GM18868 (cell line): ENCODE measurements around the gene TGFB3.
"Not testable (repeated sequence)": the region's sequence is repeated elsewhere in the genome, so short reads cannot be mapped to it uniquely, and the experiment has no call there.

ENCODE experiments used
- ATAC-seq: cut with Tn5 transposase; IDR thresholded peaks from one replicate; pipeline ENCODE4 v1.9.1; 2021; ENCODE audit warnings: mild to moderate bottlenecking, moderate library complexity; ENCODE audit not compliant: unreplicated experiment

The TGFB3 gene

DNA sequence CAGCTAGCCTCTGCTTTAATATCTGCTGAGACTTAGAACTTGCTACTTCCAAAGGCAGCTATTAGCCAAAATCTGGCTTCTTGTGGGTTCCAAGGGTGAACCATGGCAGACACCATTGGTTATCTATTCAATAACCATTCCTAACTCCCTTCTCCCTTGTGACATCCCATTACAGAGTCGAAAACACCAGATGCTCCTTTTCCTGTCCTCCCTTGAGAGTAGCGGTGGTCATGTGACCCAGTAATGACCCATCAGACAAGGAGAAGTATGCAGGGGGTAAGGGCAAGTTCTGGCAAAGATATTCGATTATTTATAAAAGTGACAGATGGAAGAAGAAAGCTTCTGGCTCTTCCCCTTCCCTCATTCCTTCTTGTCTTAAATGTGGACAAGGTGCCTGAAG, 20.1 kb downstream of the TGFB3 start:
- no peak for ATAC-seq

- ATAC-seq: peak; percentile 88
Measured at GRCh38 chr14:75960231-75960630, 21.6 kb downstream of the TGFB3 start.

GRCh38 chr14:75959031-75959430, 22.8 kb downstream of the TGFB3 start:
- ATAC-seq: no peak

- no peak for ATAC-seq
Measured at GRCh38 chr14:75952489-75952888, 29.3 kb downstream of the TGFB3 start.

- no peak for ATAC-seq
Measured at GRCh38 chr14:75946785-75947184, 35.0 kb downstream of the TGFB3 start.

DNA sequence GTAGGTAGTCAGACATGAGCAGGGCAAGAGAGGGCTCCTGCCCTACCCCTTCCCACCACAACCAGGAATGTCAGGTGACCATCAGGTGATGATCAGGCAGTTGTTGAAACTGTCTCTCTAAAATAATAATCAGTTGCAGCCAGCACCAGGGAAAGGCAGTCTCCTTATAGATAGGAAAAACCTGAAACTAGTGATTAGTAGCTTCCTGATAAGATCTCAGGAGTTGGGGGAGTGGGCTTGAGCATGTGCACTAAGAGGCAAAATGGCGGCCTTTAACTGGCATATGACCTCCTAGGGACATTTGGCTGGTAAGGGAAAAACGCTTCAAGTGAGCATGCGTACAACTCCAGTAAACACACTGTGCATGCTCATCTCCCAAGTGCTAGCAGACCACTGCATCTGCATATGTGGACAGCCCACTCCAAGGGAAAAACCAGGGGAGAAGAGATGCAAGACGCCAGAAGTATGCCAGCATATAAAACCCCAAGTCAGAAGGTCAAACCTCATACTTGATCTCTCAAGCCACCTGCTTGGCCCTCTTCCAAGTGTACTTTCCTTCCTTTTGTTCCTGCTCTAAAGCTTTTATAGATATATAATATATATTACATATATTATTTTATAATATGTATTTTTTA, 37.1 kb downstream of the TGFB3 start:
- no peak for ATAC-seq

GRCh38 chr14:75941030-75941429, 40.8 kb downstream of the TGFB3 start:
- ATAC-seq: no peak

- ATAC-seq: no peak
Measured at GRCh38 chr14:75939200-75939599, 42.6 kb downstream of the TGFB3 start.

DNA sequence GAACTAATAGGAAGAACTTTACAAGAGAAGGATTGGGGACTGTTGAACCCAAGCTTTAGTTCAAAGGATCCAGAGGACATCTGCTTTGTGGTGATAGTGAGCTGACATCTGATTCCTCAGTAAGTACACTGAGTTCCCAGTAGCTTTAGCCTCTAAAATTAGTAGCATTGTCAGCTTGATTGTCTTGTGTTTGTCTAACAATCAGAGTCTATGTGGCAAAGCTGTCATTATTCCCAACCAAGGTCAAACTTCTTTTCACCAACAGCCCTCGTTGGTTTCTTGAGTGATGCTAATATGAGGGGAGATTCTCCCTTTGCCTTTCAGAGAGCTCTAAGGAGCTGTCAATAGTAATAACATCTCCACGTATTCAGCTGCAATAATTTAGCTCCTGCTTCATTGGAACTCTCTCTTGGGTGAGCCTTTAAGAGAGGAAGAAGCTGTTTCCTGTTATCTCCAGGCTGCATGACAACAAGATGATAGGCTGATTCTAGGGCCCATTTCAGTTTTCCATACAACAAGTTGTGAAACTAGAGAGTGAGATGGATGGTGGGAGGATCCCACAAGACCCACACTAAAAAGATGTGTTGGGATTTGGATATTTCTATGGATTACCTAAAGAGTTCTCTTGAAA, 46.7 kb downstream of the TGFB3 start:
- ATAC-seq: no peak

DNA sequence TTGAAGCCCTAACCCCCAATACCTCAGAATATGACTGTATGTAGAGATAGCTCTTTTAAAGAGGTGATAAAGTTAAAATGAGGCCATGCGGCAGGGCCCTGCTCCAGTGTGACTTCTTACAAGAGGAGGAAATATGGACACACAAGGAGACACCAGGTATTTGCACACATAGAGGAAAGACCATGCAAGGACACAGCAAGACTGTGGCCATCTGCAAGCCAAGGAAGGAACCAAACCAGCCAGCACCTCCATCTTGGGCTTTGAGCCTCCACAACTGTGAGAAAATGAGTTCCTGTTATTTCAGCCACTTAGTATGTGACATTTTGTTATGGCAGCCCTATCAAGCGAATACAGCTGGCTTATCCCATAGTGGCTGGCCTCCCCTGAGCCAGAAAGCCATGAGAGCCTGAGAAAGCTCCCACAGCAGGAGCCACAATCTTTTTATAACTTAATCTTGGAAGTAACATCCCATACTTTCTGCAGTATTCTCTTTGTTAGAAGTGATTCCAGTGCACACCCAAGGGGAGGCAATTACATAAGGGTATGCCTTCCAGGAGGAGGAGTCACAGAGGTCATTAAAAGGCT, 48.0 kb downstream of the TGFB3 start:
- no peak for ATAC-seq

- no peak for ATAC-seq
Measured at GRCh38 chr14:75928690-75929181, 53.1 kb downstream of the TGFB3 start.

DNA sequence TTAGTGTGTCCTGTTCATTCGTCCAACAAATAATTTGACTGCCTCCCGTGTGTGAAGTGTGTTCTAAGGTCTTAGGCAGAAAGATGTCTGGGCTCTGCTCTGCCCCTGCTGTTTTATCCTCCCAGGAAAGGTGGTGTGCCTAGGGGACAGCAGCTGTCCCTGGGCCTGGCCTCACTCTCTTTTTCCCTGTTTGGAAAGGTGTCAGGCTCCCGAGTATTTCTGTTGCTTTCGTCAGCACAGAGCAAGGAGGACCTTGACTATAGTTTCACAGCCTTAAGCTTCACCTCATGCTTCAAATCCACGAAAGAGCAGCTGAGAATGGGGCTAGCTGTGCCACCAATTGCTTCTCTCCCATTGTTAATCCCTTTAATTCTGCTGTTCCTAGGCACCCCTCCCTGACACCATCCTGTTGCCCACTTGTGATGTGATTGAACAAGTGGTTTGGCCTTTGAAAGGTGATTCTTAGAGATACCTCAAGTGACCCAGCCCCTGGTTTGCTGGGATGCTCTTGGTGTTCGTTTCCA, 54.2 kb downstream of the TGFB3 start:
- ATAC-seq: no peak

GRCh38 chr14:75926431-75927115, 55.2 kb downstream of the TGFB3 start:
- no peak for ATAC-seq

GRCh38 chr14:75925141-75925840, 56.5 kb downstream of the TGFB3 start:
- not testable (repeated sequence) for ATAC-seq

DNA sequence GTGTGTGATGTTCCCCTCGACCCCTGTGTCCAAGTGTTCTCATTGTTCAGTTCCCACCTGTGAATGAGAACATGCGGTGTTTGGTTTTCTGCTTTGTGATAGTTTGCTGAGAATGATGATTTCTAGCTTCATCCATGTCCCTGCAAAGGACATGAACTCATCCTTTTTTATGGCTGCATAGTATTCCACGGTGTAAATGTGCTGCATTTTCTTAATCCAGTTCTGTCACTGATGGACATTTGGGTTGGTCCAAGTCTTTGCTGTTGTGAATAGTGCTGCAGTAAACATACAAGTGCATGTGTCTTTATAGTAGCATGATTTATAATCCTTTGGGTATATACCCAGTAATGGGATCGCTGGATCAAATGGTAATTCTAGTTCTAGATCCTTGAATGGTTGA, 61.4 kb downstream of the TGFB3 start:
- not testable (repeated sequence) for ATAC-seq

DNA sequence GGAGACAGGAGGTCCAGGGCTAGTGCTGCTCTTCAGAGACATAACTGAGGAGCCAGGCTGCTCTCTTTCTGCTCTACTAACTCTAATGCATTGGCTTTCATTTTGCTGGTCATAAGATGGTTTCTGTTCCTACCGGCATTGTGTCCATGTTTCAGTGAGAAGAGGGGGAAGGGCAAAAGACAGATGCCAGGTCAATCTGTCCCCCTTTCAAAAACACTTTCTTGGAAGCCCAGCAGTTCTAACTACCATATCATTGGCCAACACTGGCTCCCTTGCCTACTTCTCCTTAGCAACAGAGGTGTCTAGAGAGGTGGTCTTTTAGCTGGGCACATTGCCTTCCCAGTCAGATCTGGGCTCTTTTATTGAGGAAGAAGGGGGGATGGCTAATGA, 63.9 kb downstream of the TGFB3 start:
- no peak for ATAC-seq

- no peak for ATAC-seq
Measured at GRCh38 chr14:75917322-75917945, 64.4 kb downstream of the TGFB3 start.

DNA sequence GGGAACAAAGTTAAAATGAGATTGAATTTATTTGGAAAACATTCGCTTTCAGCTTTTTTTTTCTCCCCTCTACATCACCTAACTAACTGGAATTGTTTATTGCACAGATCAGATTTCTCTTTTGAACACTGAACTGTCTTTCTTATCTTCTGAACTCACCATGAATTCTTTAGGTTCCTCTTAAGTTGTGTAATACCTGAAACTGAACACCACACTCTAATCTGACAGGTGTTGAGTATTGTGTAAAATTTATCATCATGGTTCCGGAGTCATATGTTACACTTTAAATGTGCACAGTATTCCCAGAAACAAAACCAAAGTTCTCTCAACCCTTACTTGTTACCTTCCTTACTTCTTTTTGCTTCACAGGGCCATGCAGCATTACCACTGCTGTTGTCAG, 66.8 kb downstream of the TGFB3 start:
- no peak for ATAC-seq

GRCh38 chr14:75913183-75913582, 68.6 kb downstream of the TGFB3 start:
- no peak for ATAC-seq

GRCh38 chr14:75911883-75912282, 69.9 kb downstream of the TGFB3 start:
- no peak for ATAC-seq
